OCI-LY3 (cell line): ENCODE measurements around the gene B4GALT1.
"Not testable (repeated sequence)": the region's sequence is repeated elsewhere in the genome, so short reads cannot be mapped to it uniquely, and the experiment has no call there.

Experiments
- H2AFZ ChIP-seq: fragments of 200-600, 300-600 bp; shearing (Covaris generic); 2 replicates; pipeline ENCODE4 v1.6.0; 2014; ENCODE audit warnings: antibody characterized with exemption, low read depth, low read length
- H3K27ac ChIP-seq: fragments of 200-600, 300-600 bp; sonication (generic); 2 replicates; pipeline ENCODE4 v1.5.1; 2014; ENCODE audit warnings: mild to moderate bottlenecking, low read length, moderate library complexity, mixed read lengths
- H3K27me3 ChIP-seq: fragments of 200-600, 300-600 bp; sonication (generic); 2 replicates; pipeline ENCODE4 v1.6.1; 2014; ENCODE audit warnings: low read depth, low read length, mixed read lengths
- H3K36me3 ChIP-seq: fragments of 200-600, 300-600 bp; sonication (generic); replicated peaks from 2 replicates; pipeline ENCODE3; 2014; ENCODE audit warnings: low read depth, low read length, mixed read lengths
- H3K4me1 ChIP-seq: fragments of 300-600, 200-600 bp; sonication (generic); 2 replicates; pipeline ENCODE4 v1.6.1; 2014; ENCODE audit warnings: low read length, mixed read lengths
- H3K4me2 ChIP-seq: fragments of 200-600, 300-600 bp; sonication (generic); 2 replicates; pipeline ENCODE4 v1.6.1; 2014; ENCODE audit warnings: low read length, mixed read lengths
- H3K4me3 ChIP-seq: fragments of 300-600, 200-600 bp; sonication (generic); 2 replicates; pipeline ENCODE4 v1.5.1; 2014; ENCODE audit warnings: antibody characterized with exemption, mild to moderate bottlenecking, low read length, moderate library complexity
- H3K79me2 ChIP-seq: fragments of 300-600, 200-600 bp; shearing (Covaris generic); 2 replicates; pipeline ENCODE4 v1.6.1; 2014; ENCODE audit warnings: mild to moderate bottlenecking, low read length, mixed read lengths
- H3K9ac ChIP-seq: fragments of 300-600, 200-600 bp; shearing (Covaris generic); 2 replicates; pipeline ENCODE4 v1.6.0; 2014; ENCODE audit warnings: mild to moderate bottlenecking, low read length, moderate library complexity
- H3K9me3 ChIP-seq: fragments of 200-600, 300-600 bp; shearing (Covaris generic); 2 replicates; pipeline ENCODE4 v1.6.1; 2014; ENCODE audit warnings: low read length, mixed read lengths; ENCODE audit not compliant: insufficient read depth
- H4K20me1 ChIP-seq: fragments of 200-600, 300-600 bp; sonication (generic); 2 replicates; pipeline ENCODE4 v1.6.1; 2016; ENCODE audit warnings: low read length, mixed read lengths; ENCODE audit not compliant: insufficient read depth
- CTCF ChIP-seq: fragments of 200-600, 300-600 bp; sonication (generic); IDR thresholded peaks from 2 replicates; pipeline ENCODE4 v1.5.1; 2014; ENCODE audit warnings: antibody characterized with exemption, low read length, low read depth
- EZH2phosphoT487 ChIP-seq: fragments of 200-600 bp; shearing (Covaris generic); IDR thresholded peaks from 2 replicates; pipeline ENCODE4 v1.6.1; 2018; ENCODE audit warnings: antibody characterized with exemption, mixed run types, low read depth

Gene B4GALT1

GRCh38 chr9:33166231-33167083 is 679 bp downstream of the B4GALT1 start:
- TF ChIP-seq CTCF (no peak), EZH2phosphoT487 (no peak)
- H3K9me3 ChIP-seq, result no peaks in the 10 kb centered on the region
- peaks cover 2% of the 10 kb centered on the region for H3K36me3 ChIP-seq
- peak overlapping the region; percentile 95 for H3K4me3 ChIP-seq
- no peaks in the 10 kb centered on the region for H3K27me3 ChIP-seq
- H3K4me1 ChIP-seq, result peaks cover 53% of the 10 kb centered on the region
- peak overlapping the region; percentile 84 for H3K27ac ChIP-seq
- H3K4me2 ChIP-seq, result peak overlapping the region; percentile 90
- H3K9ac ChIP-seq, result peak overlapping the region; percentile 99
- H2AFZ ChIP-seq, result no peak overlapping the region
- H3K79me2 ChIP-seq, result peaks cover 71% of the 10 kb centered on the region
- H4K20me1 ChIP-seq, result peaks cover 33% of the 10 kb centered on the region

GRCh38 chr9:33165263-33166151 is 1.6 kb downstream of the B4GALT1 start:
- Histone ChIP-seq H3K27ac (peak overlapping the region; percentile 84), H3K9me3 (no peaks in the 10 kb centered on the region), H3K9ac (peak overlapping the region; percentile 99), H3K79me2 (peaks cover 81% of the 10 kb centered on the region), H3K36me3 (peaks cover 2% of the 10 kb centered on the region), H3K27me3 (no peaks in the 10 kb centered on the region), H2AFZ (no peak overlapping the region), H3K4me2 (peak overlapping the region; percentile 90), H3K4me1 (peaks cover 55% of the 10 kb centered on the region), H4K20me1 (peaks cover 41% of the 10 kb centered on the region), H3K4me3 (peak overlapping the region; percentile 95)
- TF ChIP-seq CTCF, result no peak
- no peak for TF ChIP-seq EZH2phosphoT487

- not testable (repeated sequence) for H3K27me3 ChIP-seq, H2AFZ ChIP-seq, H3K9me3 ChIP-seq, H3K36me3 ChIP-seq
- Histone ChIP-seq H3K9ac (peak overlapping the region; percentile 99), H3K4me3 (peak overlapping the region; percentile 95), H4K20me1 (peaks cover 47% of the 10 kb centered on the region), H3K79me2 (peaks cover 87% of the 10 kb centered on the region), H3K27ac (peak overlapping the region; percentile 84), H3K4me1 (peaks cover 61% of the 10 kb centered on the region), H3K4me2 (peak overlapping the region; percentile 90)
These were observed 2.2 kb downstream of the B4GALT1 start for GRCh38 chr9:33164921-33165262.

- H3K79me2 ChIP-seq, result peaks cover 93% of the 10 kb centered on the region
- H3K4me1 ChIP-seq, result peaks cover 67% of the 10 kb centered on the region
- peak overlapping the region; percentile 95 for H3K4me3 ChIP-seq
- no peak overlapping the region for H2AFZ ChIP-seq
- H3K27me3 ChIP-seq, result no peaks in the 10 kb centered on the region
- TF ChIP-seq EZH2phosphoT487 (no peak), CTCF (no peak)
- H4K20me1 ChIP-seq, result peaks cover 51% of the 10 kb centered on the region
- H3K4me2 ChIP-seq, result peak overlapping the region; percentile 90
- H3K36me3 ChIP-seq, result peaks cover 2% of the 10 kb centered on the region
- H3K27ac ChIP-seq, result peak overlapping the region; percentile 84
- no peaks in the 10 kb centered on the region for H3K9me3 ChIP-seq
- peak overlapping the region; percentile 99 for H3K9ac ChIP-seq
These were observed 2.9 kb downstream of the B4GALT1 start for GRCh38 chr9:33164138-33164809.
